Lung (tissue), 12 donors: ENCODE data around the gene LRRC4B. TPM values are rescaled to one million over a fixed set of nuclear protein-coding genes. Genes with fewer than 3 reads are reported as not detected.

Source experiments
- ATAC-seq: fragments of 200-7000 bp; cut with Tn5 transposase; one replicate; pipeline ENCODE4 v1.9.1; 2020; ENCODE audit warnings: moderate number of reproducible peaks; ENCODE audit not compliant: insufficient read depth, low FRiP score
- DNase-seq, 3 donors: peaks; one replicate each; pipeline ENCODE4 v3.0.0-alpha.2; 2013 to 2017
- H3K27ac ChIP-seq, 2 donors: one replicate each; pipeline ENCODE4 v1.5.1; 2013; ENCODE audit warnings: mild to moderate bottlenecking in 2 of 2, moderate library complexity in 2 of 2, control low read depth in 1 of 2, inconsistent platforms in 1 of 2, low read depth in 1 of 2, low read length in 1 of 2
- H3K27me3 ChIP-seq, 3 donors: one replicate each; pipeline ENCODE4 v1.5.1; 2013; ENCODE audit warnings: low read length in 2 of 3; ENCODE audit not compliant: control insufficient read depth in 3 of 3, insufficient read depth in 3 of 3
- H3K36me3 ChIP-seq, 4 donors: one replicate each; pipeline ENCODE4 v1.5.1; 2013; ENCODE audit warnings: low read length in 4 of 4, mild to moderate bottlenecking in 1 of 4, moderate library complexity in 1 of 4; ENCODE audit not compliant: control insufficient read depth in 4 of 4, insufficient read depth in 4 of 4
- H3K4me1 ChIP-seq, 5 donors: one replicate each; pipeline ENCODE4 v1.5.1; 2013; ENCODE audit warnings: low read length in 5 of 5, mild to moderate bottlenecking in 2 of 5, moderate library complexity in 1 of 5; ENCODE audit not compliant: control insufficient read depth in 5 of 5, insufficient read depth in 5 of 5
- H3K4me3 ChIP-seq: one replicate; pipeline ENCODE4 v1.5.1; 2013; ENCODE audit warnings: mild to moderate bottlenecking, control low read depth, moderate library complexity
- H3K9ac ChIP-seq, 2 donors: one replicate each; pipeline ENCODE4 v1.5.1; 2013; ENCODE audit warnings: low read length in 2 of 2, control low read depth in 1 of 2; ENCODE audit not compliant: insufficient read depth in 1 of 2
- H3K9me3 ChIP-seq, 4 donors: one replicate each; pipeline ENCODE4 v1.5.1; 2013; ENCODE audit warnings: low read length in 3 of 4, mild to moderate bottlenecking in 1 of 4, moderate library complexity in 1 of 4; ENCODE audit not compliant: control insufficient read depth in 4 of 4, insufficient read depth in 3 of 4
- CTCF ChIP-seq: IDR thresholded peaks from 2 replicates; pipeline ENCODE4 v1.5.1; 2012; ENCODE audit warnings: mild to moderate bottlenecking; ENCODE audit errors: control extremely low read depth, extremely low read depth
- WGBS, 2 donors: extraction: QIAGEN DNeasy Blood & Tissue Kit; methylation state at CpG; one replicate each; pipeline ENCODE4 v1.1.7; 2013; 5-methylcytosine and 5-hydroxymethylcytosine counted together
- polyA plus RNA-seq, 2 donors: library from polyadenylated mRNA; stranded (reverse); fragments of 200-250 nt; gene quantifications; one replicate each; pipeline ENCODE4 v1.2.1, GENCODE V29; 2013
- total RNA-seq, 2 donors: library from RNA; depleted of rRNA in 1 of 2; stranded (reverse); fragments of >200 nt in 1 of 2; gene quantifications; one replicate each; pipeline ENCODE4 v1.2.1, GENCODE V29; 2014 to 2021
- donor health status: control.
- donor health status: control.
- donor health status: Bipolar disorder and iron deficiency.
- donor health status: healthy.
- donor health status: DM: yes; HTN: yes; CAD: no.

LRRC4B gene
- total and polyA plus RNA-seq, 4 donors = 1.7 to 10.8 (median 2.7) TPM

- peaks cover 0 to 25% (median 3%) of the 10 kb centered on the region in 3 donors for H3K27me3 ChIP-seq
- ATAC-seq (no peak), DNase-seq (no peak)
- H3K9me3 ChIP-seq = peaks cover 0 to 4% (median 0%) of the 10 kb centered on the region in 4 donors
- no peak overlapping the region for H3K27ac ChIP-seq
- no peak for TF ChIP-seq CTCF
- no peak overlapping the region for H3K4me3 ChIP-seq
- peaks cover 0 to 21% (median 0%) of the 10 kb centered on the region in 5 donors for H3K4me1 ChIP-seq
- 75 to 78% methylated on average over 19 to 22 of the region's 22 CpGs for WGBS, 2 donors
- no peaks in the 10 kb centered on the region for H3K36me3 ChIP-seq
- H3K9ac ChIP-seq = no peak overlapping the region
Observed at GRCh38 chr19:50549059-50549926, 18.9 kb downstream of the LRRC4B start.

GRCh38 chr19:50548191-50549058, 19.8 kb downstream of the LRRC4B start:
- no peak overlapping the region for H3K9ac ChIP-seq
- H3K4me3 ChIP-seq = no peak overlapping the region
- H3K36me3 ChIP-seq = no peaks in the 10 kb centered on the region
- DNase-seq (no peak), ATAC-seq (no peak)
- peaks cover 0 to 21% (median 0%) of the 10 kb centered on the region in 5 donors for H3K4me1 ChIP-seq
- H3K27me3 ChIP-seq = peaks cover 0 to 25% (median 3%) of the 10 kb centered on the region in 3 donors
- TF ChIP-seq CTCF = no peak
- no peak overlapping the region for H3K27ac ChIP-seq
- peaks cover 0 to 4% (median 0%) of the 10 kb centered on the region in 4 donors for H3K9me3 ChIP-seq
- 73 to 80% methylated on average over 41 to 45 of the region's 45 CpGs for WGBS, 2 donors

GRCh38 chr19:50547385-50548190, 20.6 kb downstream of the LRRC4B start:
- H3K27ac ChIP-seq = no peak overlapping the region

More at GRCh38 chr19:50547385-50548190, 20.6 kb downstream of the LRRC4B start:
- peaks cover 0 to 21% (median 0%) of the 10 kb centered on the region in 5 donors for H3K4me1 ChIP-seq
- H3K9me3 ChIP-seq = peaks cover 0 to 2% (median 0%) of the 10 kb centered on the region in 4 donors
- ATAC-seq = no peak
- no peak for TF ChIP-seq CTCF
- no peak overlapping the region for H3K4me3 ChIP-seq
- peaks cover 0 to 22% (median 3%) of the 10 kb centered on the region in 3 donors for H3K27me3 ChIP-seq
- no peak overlapping the region for H3K9ac ChIP-seq
- H3K36me3 ChIP-seq = no peaks in the 10 kb centered on the region
- WGBS, 2 donors = 65 to 73% methylated on average over 18 of the region's 18 CpGs
- peak in 1 of 3 donors; percentile 28 for DNase-seq
